OCI-LY3 (cell line): ENCODE measurements around the gene MB21D2.

ENCODE experiments used
- H2AFZ ChIP-seq: fragments of 200-600, 300-600 bp; shearing (Covaris generic); 2 replicates; pipeline ENCODE4 v1.6.0; 2014; ENCODE audit warnings: antibody characterized with exemption, low read depth, low read length
- H3K27ac ChIP-seq: fragments of 200-600, 300-600 bp; sonication (generic); 2 replicates; pipeline ENCODE4 v1.5.1; 2014; ENCODE audit warnings: mild to moderate bottlenecking, low read length, moderate library complexity, mixed read lengths
- H3K27me3 ChIP-seq: fragments of 200-600, 300-600 bp; sonication (generic); 2 replicates; pipeline ENCODE4 v1.6.1; 2014; ENCODE audit warnings: low read depth, low read length, mixed read lengths
- H3K36me3 ChIP-seq: fragments of 200-600, 300-600 bp; sonication (generic); replicated peaks from 2 replicates; pipeline ENCODE3; 2014; ENCODE audit warnings: low read depth, low read length, mixed read lengths
- H3K4me1 ChIP-seq: fragments of 300-600, 200-600 bp; sonication (generic); 2 replicates; pipeline ENCODE4 v1.6.1; 2014; ENCODE audit warnings: low read length, mixed read lengths
- H3K4me2 ChIP-seq: fragments of 200-600, 300-600 bp; sonication (generic); 2 replicates; pipeline ENCODE4 v1.6.1; 2014; ENCODE audit warnings: low read length, mixed read lengths
- H3K4me3 ChIP-seq: fragments of 300-600, 200-600 bp; sonication (generic); 2 replicates; pipeline ENCODE4 v1.5.1; 2014; ENCODE audit warnings: antibody characterized with exemption, mild to moderate bottlenecking, low read length, moderate library complexity
- H3K79me2 ChIP-seq: fragments of 300-600, 200-600 bp; shearing (Covaris generic); 2 replicates; pipeline ENCODE4 v1.6.1; 2014; ENCODE audit warnings: mild to moderate bottlenecking, low read length, mixed read lengths
- H3K9ac ChIP-seq: fragments of 300-600, 200-600 bp; shearing (Covaris generic); 2 replicates; pipeline ENCODE4 v1.6.0; 2014; ENCODE audit warnings: mild to moderate bottlenecking, low read length, moderate library complexity
- H3K9me3 ChIP-seq: fragments of 200-600, 300-600 bp; shearing (Covaris generic); 2 replicates; pipeline ENCODE4 v1.6.1; 2014; ENCODE audit warnings: low read length, mixed read lengths; ENCODE audit not compliant: insufficient read depth
- H4K20me1 ChIP-seq: fragments of 200-600, 300-600 bp; sonication (generic); 2 replicates; pipeline ENCODE4 v1.6.1; 2016; ENCODE audit warnings: low read length, mixed read lengths; ENCODE audit not compliant: insufficient read depth
- CTCF ChIP-seq: fragments of 200-600, 300-600 bp; sonication (generic); IDR thresholded peaks from 2 replicates; pipeline ENCODE4 v1.5.1; 2014; ENCODE audit warnings: antibody characterized with exemption, low read length, low read depth
- EZH2phosphoT487 ChIP-seq: fragments of 200-600 bp; shearing (Covaris generic); IDR thresholded peaks from 2 replicates; pipeline ENCODE4 v1.6.1; 2018; ENCODE audit warnings: antibody characterized with exemption, mixed run types, low read depth

Gene MB21D2

GRCh38 chr3:192914848-192915247 lies 2.8 kb downstream of the MB21D2 start:
- H3K9ac ChIP-seq = no peak overlapping the region
- no peaks in the 10 kb centered on the region for H3K9me3 ChIP-seq
- no peak overlapping the region for H3K4me3 ChIP-seq
- TF ChIP-seq CTCF (no peak), EZH2phosphoT487 (no peak)
- no peaks in the 10 kb centered on the region for H3K36me3 ChIP-seq
- peaks cover 9% of the 10 kb centered on the region for H3K27me3 ChIP-seq
- H4K20me1 ChIP-seq = no peaks in the 10 kb centered on the region
- H3K4me2 ChIP-seq = no peak overlapping the region
- no peak overlapping the region for H2AFZ ChIP-seq
- H3K79me2 ChIP-seq = no peaks in the 10 kb centered on the region
- H3K4me1 ChIP-seq = no peaks in the 10 kb centered on the region
- H3K27ac ChIP-seq = no peak overlapping the region

- Histone ChIP-seq H3K4me1 (no peaks in the 10 kb centered on the region), H3K9me3 (no peaks in the 10 kb centered on the region), H3K27ac (no peak overlapping the region), H3K27me3 (peaks cover 9% of the 10 kb centered on the region), H3K79me2 (no peaks in the 10 kb centered on the region), H2AFZ (no peak overlapping the region), H3K4me2 (no peak overlapping the region), H3K4me3 (no peak overlapping the region), H4K20me1 (no peaks in the 10 kb centered on the region), H3K9ac (no peak overlapping the region), H3K36me3 (no peaks in the 10 kb centered on the region)
- TF ChIP-seq EZH2phosphoT487 = no peak
- TF ChIP-seq CTCF = no peak
Measured at GRCh38 chr3:192913540-192913939, 4.1 kb downstream of the MB21D2 start.

GRCh38 chr3:192911293-192911692 lies 6.4 kb downstream of the MB21D2 start:
- no peak overlapping the region for H2AFZ ChIP-seq
- no peaks in the 10 kb centered on the region for H3K36me3 ChIP-seq
- no peak overlapping the region for H3K27ac ChIP-seq
- peaks cover 9% of the 10 kb centered on the region for H3K27me3 ChIP-seq
- no peaks in the 10 kb centered on the region for H3K79me2 ChIP-seq
- no peak overlapping the region for H3K4me3 ChIP-seq
- H3K9ac ChIP-seq = no peak overlapping the region
- TF ChIP-seq CTCF (no peak), EZH2phosphoT487 (no peak)
- no peaks in the 10 kb centered on the region for H3K4me1 ChIP-seq
- no peaks in the 10 kb centered on the region for H4K20me1 ChIP-seq
- no peak overlapping the region for H3K4me2 ChIP-seq
- no peaks in the 10 kb centered on the region for H3K9me3 ChIP-seq

- no peak overlapping the region for H2AFZ ChIP-seq
- no peaks in the 10 kb centered on the region for H3K27me3 ChIP-seq
- H3K4me1 ChIP-seq = no peaks in the 10 kb centered on the region
- H3K4me2 ChIP-seq = no peak overlapping the region
- no peak overlapping the region for H3K27ac ChIP-seq
- no peaks in the 10 kb centered on the region for H4K20me1 ChIP-seq
- no peaks in the 10 kb centered on the region for H3K79me2 ChIP-seq
- H3K9me3 ChIP-seq = no peaks in the 10 kb centered on the region
- no peaks in the 10 kb centered on the region for H3K36me3 ChIP-seq
- H3K9ac ChIP-seq = no peak overlapping the region
- no peak overlapping the region for H3K4me3 ChIP-seq
- no peak for TF ChIP-seq EZH2phosphoT487
- no peak for TF ChIP-seq CTCF
Measured at GRCh38 chr3:192907784-192908183, 9.9 kb downstream of the MB21D2 start.
